K562 treated with DMSO at 1 percent for 4 hours (cell line): ENCODE measurements around the gene NCAPG2. TPM values are rescaled to one million over a fixed set of nuclear protein-coding genes. Genes with fewer than 3 reads are reported as not detected.

Experiments
- total RNA-seq: library from RNA; unstranded; fragments of 300-600 nt; gene quantifications from 2 replicates; pipeline ENCODE4 v1.2.3, GENCODE V29; 2022; ENCODE audit not compliant: insufficient read depth

The NCAPG2 gene, protein sequence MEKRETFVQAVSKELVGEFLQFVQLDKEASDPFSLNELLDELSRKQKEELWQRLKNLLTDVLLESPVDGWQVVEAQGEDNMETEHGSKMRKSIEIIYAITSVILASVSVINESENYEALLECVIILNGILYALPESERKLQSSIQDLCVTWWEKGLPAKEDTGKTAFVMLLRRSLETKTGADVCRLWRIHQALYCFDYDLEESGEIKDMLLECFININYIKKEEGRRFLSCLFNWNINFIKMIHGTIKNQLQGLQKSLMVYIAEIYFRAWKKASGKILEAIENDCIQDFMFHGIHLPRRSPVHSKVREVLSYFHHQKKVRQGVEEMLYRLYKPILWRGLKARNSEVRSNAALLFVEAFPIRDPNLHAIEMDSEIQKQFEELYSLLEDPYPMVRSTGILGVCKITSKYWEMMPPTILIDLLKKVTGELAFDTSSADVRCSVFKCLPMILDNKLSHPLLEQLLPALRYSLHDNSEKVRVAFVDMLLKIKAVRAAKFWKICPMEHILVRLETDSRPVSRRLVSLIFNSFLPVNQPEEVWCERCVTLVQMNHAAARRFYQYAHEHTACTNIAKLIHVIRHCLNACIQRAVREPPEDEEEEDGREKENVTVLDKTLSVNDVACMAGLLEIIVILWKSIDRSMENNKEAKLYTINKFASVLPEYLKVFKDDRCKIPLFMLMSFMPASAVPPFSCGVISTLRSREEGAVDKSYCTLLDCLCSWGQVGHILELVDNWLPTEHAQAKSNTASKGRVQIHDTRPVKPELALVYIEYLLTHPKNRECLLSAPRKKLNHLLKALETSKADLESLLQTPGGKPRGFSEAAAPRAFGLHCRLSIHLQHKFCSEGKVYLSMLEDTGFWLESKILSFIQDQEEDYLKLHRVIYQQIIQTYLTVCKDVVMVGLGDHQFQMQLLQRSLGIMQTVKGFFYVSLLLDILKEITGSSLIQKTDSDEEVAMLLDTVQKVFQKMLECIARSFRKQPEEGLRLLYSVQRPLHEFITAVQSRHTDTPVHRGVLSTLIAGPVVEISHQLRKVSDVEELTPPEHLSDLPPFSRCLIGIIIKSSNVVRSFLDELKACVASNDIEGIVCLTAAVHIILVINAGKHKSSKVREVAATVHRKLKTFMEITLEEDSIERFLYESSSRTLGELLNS
- total RNA-seq: 53.0 and 75.8 TPM in 2 replicates

DNA sequence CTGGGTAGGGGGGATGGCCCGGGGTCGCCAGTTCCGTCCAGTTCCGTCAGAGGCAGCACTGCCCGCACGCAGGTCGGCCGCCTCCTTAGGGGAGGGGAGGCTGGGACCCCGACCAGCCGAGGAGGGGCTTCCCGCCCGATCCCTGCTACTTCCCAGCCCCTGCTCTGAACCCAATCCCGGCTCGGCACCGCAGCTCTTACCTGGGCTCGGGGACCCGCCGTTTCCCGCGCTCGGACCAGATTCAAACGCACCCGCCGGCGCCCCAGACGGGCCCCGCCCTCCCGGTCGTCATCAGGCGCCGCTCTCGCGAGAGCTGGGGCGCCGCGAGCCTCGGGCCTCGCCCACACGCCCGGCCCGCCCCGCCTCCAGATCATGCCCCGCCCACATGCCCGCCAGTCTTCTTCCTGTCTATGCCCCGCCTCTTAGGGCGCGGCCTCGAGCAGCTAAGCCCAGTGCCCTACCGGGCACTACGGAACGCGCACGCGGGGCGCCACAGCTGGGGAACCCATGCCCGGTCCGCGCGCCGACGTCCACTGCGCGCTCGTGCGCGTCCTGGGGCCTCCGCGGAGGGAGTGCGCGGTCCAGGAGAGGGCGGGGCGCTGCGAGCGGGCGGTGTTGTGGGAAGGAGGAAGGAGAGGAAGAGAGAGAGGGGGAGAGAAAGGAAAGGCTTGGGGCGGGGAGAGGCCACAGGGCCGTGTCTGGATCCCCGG is at the start of gene NCAPG2:
Gene NCAPG2, minus strand, starts transcription at position 281 of the 710 bp plus-strand sequence. CDS start 2,905 bp downstream, outside the sequence.

DNA sequence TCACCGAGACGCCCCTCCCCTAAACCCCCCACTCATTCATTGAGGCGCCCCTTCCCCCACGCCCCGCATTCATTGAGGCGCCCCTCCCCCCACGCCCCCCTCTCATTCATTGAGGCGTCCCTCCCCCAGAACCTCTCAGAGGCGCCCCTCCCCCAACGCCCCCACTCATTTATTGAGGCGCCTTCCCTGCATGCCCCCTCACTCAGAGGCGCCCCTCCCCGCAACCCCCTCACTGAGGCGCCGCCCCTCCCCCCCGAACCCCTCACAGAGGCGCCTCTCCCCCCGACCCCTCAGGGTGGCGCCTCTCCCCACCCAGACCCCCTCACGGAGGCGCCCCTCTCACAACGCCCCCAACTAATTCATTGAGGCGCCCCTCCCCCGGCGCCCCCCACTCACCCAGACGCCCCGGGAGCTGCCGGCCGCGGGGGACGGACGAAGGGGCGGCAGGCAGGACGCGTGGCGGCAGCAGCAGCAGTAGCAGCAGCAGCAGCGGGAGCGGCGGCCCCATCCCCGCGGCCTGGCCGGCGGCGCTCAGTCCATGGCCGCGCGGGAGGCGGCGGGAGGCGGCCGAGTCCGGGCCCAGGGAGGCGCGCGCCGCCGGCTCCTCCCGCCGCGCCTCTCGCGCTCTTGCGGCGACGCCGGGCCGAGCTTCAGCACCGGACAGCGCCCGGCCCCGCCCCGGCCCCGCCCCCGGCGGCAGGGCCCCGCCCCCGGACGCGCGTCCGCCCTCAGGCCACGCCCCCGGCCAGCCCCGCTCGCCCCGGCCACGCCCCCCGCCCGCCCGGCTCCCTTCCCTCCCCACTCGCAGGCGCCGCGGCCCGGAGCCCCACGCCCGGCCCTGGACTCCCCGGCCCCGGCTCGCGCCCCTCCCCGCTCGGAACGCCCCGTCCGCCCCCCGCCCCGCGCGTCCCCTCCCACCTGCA is 117.2 kb downstream of the NCAPG2 start, which contains the start of gene PTPRN2:
Gene PTPRN2, minus strand, starts transcription at position 662 of the 923 bp plus-strand sequence.

Other genes with a start within 250 kb of the NCAPG2 start
- gene PTPRN2, start 117.0 kb downstream of the NCAPG2 start, total RNA-seq: not detected in 2 replicates
- 40.5 and 44.0 TPM in 2 replicates for gene ESYT2, start 124.7 kb upstream of the NCAPG2 start, total RNA-seq
- 13.5 and 16.1 TPM in 2 replicates for gene DYNC2I1, start 151.8 kb upstream of the NCAPG2 start, total RNA-seq